HEK293T (cell line): ENCODE measurements around the gene TEX53.

Experiments
- CTCF ChIA-PET: fragments of 350-600 bp; formaldehyde crosslinking; extraction: SDS; loops from one replicate; lab custom pipeline; 2021; ENCODE audit warnings: antibody characterized with exemption, inconsistent platforms; lab: Yijun Ruan, JAX
- POLR2A ChIA-PET: fragments of 350-600 bp; formaldehyde crosslinking; extraction: SDS; loops from one replicate; lab custom pipeline; 2020; ENCODE audit warnings: antibody characterized with exemption, inconsistent platforms; lab: Yijun Ruan, JAX
- DNase-seq: peaks from one replicate; pipeline ENCODE4 v3.0.0; 2012; ENCODE audit warnings: mixed read lengths; ENCODE audit errors: extremely low spot score
- ARNT ChIP-seq: fragments of 450-650 bp; IDR thresholded peaks from 2 replicates; pipeline ENCODE4 v1.6.1; 2017; ENCODE audit warnings: mild to moderate bottlenecking
- BHLHE40 ChIP-seq: fragments of 450-650 bp; IDR thresholded peaks from 2 replicates; pipeline ENCODE4 v1.6.1; 2016; ENCODE audit warnings: mild to moderate bottlenecking, moderate library complexity, borderline replicate concordance
- CTBP1 ChIP-seq: fragments of 450-650 bp; IDR thresholded peaks from 2 replicates; pipeline ENCODE4 v1.6.1; 2016; ENCODE audit warnings: borderline replicate concordance
- ELF4 ChIP-seq: fragments of 450-650 bp; IDR thresholded peaks from 2 replicates; pipeline ENCODE4 v1.6.1; 2017; ENCODE audit warnings: antibody characterized with exemption
- FOXA1 ChIP-seq: fragments of 450-650 bp; IDR thresholded peaks from 2 replicates; pipeline ENCODE4 v1.6.1; 2016; ENCODE audit warnings: mild to moderate bottlenecking
- FOXK2 ChIP-seq: fragments of 450-650 bp; IDR thresholded peaks from 2 replicates; pipeline ENCODE4 v1.6.1; 2016; ENCODE audit warnings: mild to moderate bottlenecking
- FOXM1 ChIP-seq: fragments of 450-650 bp; IDR thresholded peaks from 2 replicates; pipeline ENCODE4 v1.6.1; 2017; ENCODE audit warnings: mild to moderate bottlenecking, borderline replicate concordance
- HDGF ChIP-seq: fragments of 450-650 bp; IDR thresholded peaks from 2 replicates; pipeline ENCODE4 v1.6.1; 2017; ENCODE audit warnings: antibody characterized with exemption, borderline replicate concordance
- L3MBTL2 ChIP-seq: fragments of 450-650 bp; conservative IDR thresholded peaks from 2 replicates; pipeline ENCODE4 v1.6.1; 2016; ENCODE audit warnings: mild to moderate bottlenecking
- LEF1 ChIP-seq: fragments of 450-650 bp; IDR thresholded peaks from 2 replicates; pipeline ENCODE4 v1.6.1; 2017; ENCODE audit warnings: mild to moderate bottlenecking, borderline replicate concordance
- NFRKB ChIP-seq: fragments of 450-650 bp; IDR thresholded peaks from 2 replicates; pipeline ENCODE4 v1.6.1; 2016; ENCODE audit warnings: mild to moderate bottlenecking, moderate library complexity
- SP1 ChIP-seq: fragments of 450-650 bp; IDR thresholded peaks from 2 replicates; pipeline ENCODE4 v1.6.1; 2017
- SUZ12 ChIP-seq: fragments of 450-650 bp; IDR thresholded peaks from 2 replicates; pipeline ENCODE4 v1.6.1; 2016; ENCODE audit warnings: mild to moderate bottlenecking
- TARDBP ChIP-seq: fragments of 450-650 bp; IDR thresholded peaks from 2 replicates; pipeline ENCODE4 v1.6.1; 2016
- ZNF384 ChIP-seq: fragments of 450-650 bp; IDR thresholded peaks from 2 replicates; pipeline ENCODE4 v1.6.1; 2016
- TF ChIP-seq, protein P1 (sequence below): fragments of 450-650 bp; IDR thresholded peaks from 2 replicates; pipeline ENCODE4 v1.6.1; 2016

TEX53 gene

DNA sequence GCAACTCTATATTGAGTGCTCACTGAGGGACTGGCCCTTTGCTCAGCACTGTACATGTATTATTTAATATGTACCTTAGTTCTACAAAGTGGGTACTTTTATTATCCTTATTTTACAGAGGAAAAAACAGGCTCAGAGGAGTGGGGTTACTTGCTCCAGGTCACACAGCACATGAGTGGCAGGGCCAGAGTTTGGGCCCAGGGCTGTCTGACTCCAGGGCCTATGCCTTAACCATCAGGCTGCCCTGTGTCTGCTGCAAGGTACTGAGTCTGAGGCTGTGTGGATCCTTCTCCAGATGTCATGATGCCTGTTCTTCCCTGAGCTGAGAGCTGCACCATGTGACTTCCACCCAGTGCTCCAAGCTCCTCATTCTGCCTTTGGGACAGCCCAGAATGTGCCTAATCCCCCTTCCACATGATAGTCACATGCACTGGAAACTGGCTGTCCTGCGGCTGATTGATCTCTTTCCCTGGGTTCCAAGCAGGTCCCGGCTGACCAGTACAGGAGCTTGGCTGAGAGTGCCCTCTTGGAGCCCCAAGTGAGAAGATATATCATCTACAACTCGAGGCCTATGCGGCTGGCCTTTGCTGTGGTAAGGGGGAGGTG is 31.1 kb downstream of the TEX53 start:
- DNase-seq = no peak
- ChIA-PET POLR2A (interaction anchor here (1.1 kb wide), 1 partner anchor 39 kb away, joined by 3 read pairs; the partner anchor contains the start of gene ATP6V1G1), CTCF (no interaction called here)
- TF ChIP-seq, protein P1, sequence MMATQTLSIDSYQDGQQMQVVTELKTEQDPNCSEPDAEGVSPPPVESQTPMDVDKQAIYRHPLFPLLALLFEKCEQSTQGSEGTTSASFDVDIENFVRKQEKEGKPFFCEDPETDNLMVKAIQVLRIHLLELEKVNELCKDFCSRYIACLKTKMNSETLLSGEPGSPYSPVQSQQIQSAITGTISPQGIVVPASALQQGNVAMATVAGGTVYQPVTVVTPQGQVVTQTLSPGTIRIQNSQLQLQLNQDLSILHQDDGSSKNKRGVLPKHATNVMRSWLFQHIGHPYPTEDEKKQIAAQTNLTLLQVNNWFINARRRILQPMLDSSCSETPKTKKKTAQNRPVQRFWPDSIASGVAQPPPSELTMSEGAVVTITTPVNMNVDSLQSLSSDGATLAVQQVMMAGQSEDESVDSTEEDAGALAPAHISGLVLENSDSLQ = no peak
- TF ChIP-seq HDGF (no peak), NFRKB (no peak), FOXA1 (no peak), FOXK2 (no peak), CTBP1 (no peak), ELF4 (no peak), TARDBP (no peak), LEF1 (no peak), ARNT (no peak)

DNA sequence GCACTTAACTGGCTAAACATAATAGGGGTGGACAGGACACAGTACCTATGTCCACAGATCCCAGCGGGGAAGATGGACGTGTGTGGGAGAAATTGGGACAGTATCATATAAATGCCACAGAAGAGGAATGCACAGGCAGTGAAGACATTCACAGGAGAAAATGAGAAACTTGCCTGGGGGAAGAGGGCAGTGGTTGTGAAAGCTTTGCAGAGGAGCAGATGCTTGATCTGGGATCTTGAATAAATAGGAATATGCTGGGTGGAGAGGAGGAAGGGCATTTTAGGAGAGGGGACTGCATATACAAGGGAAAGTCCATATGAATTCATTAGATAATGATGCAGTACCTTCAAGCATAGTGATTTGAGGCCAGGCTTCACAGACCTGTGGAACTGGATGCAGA is 32.9 kb downstream of the TEX53 start:
- TF ChIP-seq BHLHE40 (no peak), L3MBTL2 (no peak), ELF4 (no peak), HDGF (no peak), NFRKB (no peak), ZNF384 (no peak)
- TF ChIP-seq, protein P1 = no peak
- no peak for DNase-seq
- POLR2A ChIA-PET = no interaction called here
- CTCF ChIA-PET = no interaction called here

DNA sequence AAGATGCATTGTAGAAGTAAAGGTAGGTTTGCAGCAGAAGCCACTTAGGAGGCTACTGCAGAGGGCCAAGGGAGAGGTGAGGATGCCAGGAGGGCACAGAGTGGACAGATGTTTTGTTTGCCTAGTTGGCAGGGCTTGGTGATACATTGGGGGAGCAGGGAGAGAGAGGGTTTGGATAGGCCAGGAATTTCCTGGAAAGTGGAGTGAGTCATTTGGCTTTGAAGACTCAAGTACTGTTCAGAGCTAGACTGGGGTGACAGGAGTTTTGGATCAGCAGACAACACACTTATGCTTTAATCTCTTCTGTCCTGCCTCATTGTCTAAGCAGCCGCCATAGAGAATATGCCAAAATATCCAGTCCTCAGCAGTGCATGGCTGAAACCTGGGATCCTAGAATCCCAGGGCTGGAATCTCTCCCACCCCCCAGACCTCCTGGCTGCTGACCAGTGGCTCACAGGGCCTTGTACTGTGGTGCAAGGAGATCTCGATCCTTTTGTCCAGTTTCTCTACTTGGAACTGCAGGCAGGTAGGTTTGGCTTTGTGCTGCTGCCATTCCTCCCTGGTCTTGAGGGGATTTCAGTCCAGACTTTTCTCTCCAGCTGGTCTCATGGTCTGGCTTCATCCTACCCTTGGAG is 35.5 kb downstream of the TEX53 start:
- ChIA-PET POLR2A (interaction anchor here (1.4 kb wide), 2 partner anchors 11 to 33 kb away, joined by 3 read pairs; partner anchors contain the start of gene TMEM268), CTCF (no interaction called here)
- no peak for TF ChIP-seq BHLHE40
- no peak for TF ChIP-seq HDGF
- no peak for TF ChIP-seq CTBP1
- TF ChIP-seq ZNF384 = no peak
- no peak for TF ChIP-seq SUZ12
- no peak for TF ChIP-seq ARNT
- TF ChIP-seq TARDBP = no peak
- TF ChIP-seq FOXK2 = no peak
- no peak for TF ChIP-seq FOXA1
- no peak for DNase-seq

DNA sequence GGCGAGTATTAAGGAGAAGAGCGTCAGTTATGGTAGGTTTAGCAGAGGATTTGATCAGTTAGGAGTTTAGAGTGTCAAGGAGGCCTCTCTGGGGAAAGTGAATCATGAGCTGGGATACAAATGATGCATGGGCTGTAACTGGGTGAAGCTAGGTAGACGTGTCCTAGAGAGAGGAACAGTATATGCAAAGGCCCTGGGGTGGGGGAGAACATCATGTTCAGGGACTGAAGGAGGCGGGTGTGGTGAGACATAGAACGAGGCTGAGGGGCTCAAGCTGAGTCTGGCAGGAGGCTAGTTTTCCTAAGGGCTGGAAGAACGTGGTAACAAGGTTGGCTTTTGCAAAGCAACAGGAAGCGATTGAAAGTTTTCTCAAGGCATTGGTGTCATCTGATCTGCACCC is 36.0 kb downstream of the TEX53 start:
- CTCF ChIA-PET = no interaction called here
- TF ChIP-seq FOXK2 (no peak), TARDBP (no peak), FOXA1 (no peak), NFRKB (no peak), HDGF (no peak), CTBP1 (no peak), LEF1 (no peak), SUZ12 (no peak), ARNT (no peak), ZNF384 (no peak), ELF4 (no peak), L3MBTL2 (no peak), BHLHE40 (no peak), FOXM1 (no peak), SP1 (no peak)
- TF ChIP-seq, protein P1 = no peak
- POLR2A ChIA-PET = interaction anchor here (1.3 kb wide), 1 partner anchor 10 kb away, joined by 5 read pairs; no protein-coding TSS in a partner anchor
- no peak for DNase-seq

DNA sequence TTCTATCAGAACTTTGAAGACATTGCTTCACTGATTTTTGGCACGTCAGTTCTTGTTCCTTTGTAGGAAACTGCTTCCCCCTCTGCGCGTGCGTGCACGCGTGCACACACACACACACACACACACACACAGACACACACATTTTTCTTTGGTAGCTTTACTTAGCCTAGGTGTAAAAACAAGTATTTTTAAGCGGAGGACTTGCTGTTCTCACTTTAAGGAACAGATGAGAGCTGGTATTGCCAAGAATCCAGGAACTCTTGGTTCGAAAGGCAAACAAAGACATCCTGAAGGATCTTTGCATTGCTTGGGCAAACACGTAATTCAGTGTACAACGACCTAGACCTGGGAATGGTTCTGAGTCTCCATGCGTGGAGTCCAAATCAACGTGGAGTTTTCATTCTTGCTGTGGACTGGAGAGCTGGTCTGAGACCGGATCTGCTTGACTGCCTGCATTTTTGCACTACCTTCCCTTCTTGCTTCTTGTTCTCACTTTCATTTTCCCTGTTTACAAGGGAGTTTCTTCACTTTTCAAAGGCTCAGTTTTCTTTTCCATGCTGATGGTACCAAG is 38.3 kb downstream of the TEX53 start:
- CTCF ChIA-PET = interaction anchor here (0.6 to 1.0 kb wide), 2 partner anchors 99 to 168 kb away, joined by 3 to 4 read pairs; no protein-coding TSS in a partner anchor
- POLR2A ChIA-PET = no interaction called here
- no peak for DNase-seq
- no peak for TF ChIP-seq CTBP1
- TF ChIP-seq, protein P1 = no peak
- no peak for TF ChIP-seq FOXM1
- TF ChIP-seq SUZ12 = no peak
- TF ChIP-seq ELF4 = no peak
- no peak for TF ChIP-seq SP1
- no peak for TF ChIP-seq FOXA1
- TF ChIP-seq ZNF384 = no peak
- TF ChIP-seq HDGF = no peak
- TF ChIP-seq BHLHE40 = no peak
- TF ChIP-seq ARNT = no peak
- TF ChIP-seq NFRKB = no peak
- TF ChIP-seq FOXK2 = no peak
